Measurements from ENCODE around the gene HOXA7. TPM values are rescaled to one million over a fixed set of nuclear protein-coding genes. Genes with fewer than 3 reads are reported as not detected.
A peak's percentile ranks its signal among the peaks of the same experiment; 100 is the strongest.

HOXA7 gene
- total RNA-seq, 1 donor from 2014 or later: 17.9 TPM

DNA sequence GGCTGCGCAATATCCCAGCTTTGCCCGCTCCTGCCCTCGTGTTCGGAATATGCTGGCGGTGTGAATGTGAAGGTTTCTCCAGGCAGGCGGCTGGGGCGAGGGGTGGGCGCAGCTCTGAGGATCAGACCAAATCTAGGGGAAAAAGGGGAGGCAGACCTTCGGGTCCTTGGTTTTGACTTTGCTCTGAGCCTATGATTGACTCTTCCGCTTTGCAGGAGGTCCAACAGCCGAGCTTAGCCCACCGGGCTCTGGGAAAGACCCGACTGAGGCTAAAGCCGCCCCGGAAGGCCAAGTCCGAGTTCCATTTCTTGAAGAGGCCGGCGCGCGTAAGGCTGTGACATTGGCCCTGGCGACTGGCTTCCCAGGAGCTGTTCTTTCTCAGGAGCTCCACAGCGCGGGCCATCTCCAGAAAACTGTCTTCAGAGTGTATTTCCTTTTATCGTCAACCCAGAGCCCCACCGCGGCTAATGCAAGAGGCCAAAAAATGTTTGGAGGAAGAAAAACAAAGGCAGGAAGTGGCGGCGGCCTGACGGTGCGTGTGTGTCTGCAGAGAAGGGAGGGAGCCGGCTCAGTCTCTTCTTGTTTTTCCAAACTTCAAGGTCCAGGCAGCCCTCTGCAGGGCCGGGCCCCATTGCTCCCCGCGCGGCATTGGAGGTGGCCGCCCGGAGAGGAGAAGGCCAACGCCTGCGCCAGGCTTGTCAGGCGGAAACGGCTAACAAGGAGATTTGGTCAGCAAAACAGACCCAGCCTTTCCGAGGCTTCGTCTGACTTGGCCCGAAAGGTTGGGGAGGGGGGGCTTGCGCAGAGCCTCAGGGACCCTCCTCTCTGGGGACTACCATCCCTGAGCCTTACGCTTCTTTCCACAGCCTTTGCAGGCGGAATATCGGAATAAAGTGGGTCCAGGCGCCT lies 32.2 kb upstream of the HOXA7 start:
- peak overlapping the region; percentile 61 for H3K4me3 Mint-ChIP-seq
- H3K27me3 Mint-ChIP-seq (ENCODE audit: low read depth): peaks cover 97% of the 10 kb centered on the region
- H3K4me1 Mint-ChIP-seq: peaks cover 60% of the 10 kb centered on the region
- TF ChIP-seq, protein P1, sequence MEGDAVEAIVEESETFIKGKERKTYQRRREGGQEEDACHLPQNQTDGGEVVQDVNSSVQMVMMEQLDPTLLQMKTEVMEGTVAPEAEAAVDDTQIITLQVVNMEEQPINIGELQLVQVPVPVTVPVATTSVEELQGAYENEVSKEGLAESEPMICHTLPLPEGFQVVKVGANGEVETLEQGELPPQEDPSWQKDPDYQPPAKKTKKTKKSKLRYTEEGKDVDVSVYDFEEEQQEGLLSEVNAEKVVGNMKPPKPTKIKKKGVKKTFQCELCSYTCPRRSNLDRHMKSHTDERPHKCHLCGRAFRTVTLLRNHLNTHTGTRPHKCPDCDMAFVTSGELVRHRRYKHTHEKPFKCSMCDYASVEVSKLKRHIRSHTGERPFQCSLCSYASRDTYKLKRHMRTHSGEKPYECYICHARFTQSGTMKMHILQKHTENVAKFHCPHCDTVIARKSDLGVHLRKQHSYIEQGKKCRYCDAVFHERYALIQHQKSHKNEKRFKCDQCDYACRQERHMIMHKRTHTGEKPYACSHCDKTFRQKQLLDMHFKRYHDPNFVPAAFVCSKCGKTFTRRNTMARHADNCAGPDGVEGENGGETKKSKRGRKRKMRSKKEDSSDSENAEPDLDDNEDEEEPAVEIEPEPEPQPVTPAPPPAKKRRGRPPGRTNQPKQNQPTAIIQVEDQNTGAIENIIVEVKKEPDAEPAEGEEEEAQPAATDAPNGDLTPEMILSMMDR (IDR thresholded peaks at IDR 0.05; ENCODE audit: unreplicated experiment): no peak
- peak in 1 of 2 experiments; percentile 43 for DNase-seq (ENCODE audit: low spot score in 2 of 2, unreplicated experiment in 2 of 2)
- no peaks in the 10 kb centered on the region for H3K9me3 Mint-ChIP-seq
- no peaks in the 10 kb centered on the region for H3K36me3 Mint-ChIP-seq
- peak overlapping the region; percentile 95 for H3K27ac Mint-ChIP-seq

DNA sequence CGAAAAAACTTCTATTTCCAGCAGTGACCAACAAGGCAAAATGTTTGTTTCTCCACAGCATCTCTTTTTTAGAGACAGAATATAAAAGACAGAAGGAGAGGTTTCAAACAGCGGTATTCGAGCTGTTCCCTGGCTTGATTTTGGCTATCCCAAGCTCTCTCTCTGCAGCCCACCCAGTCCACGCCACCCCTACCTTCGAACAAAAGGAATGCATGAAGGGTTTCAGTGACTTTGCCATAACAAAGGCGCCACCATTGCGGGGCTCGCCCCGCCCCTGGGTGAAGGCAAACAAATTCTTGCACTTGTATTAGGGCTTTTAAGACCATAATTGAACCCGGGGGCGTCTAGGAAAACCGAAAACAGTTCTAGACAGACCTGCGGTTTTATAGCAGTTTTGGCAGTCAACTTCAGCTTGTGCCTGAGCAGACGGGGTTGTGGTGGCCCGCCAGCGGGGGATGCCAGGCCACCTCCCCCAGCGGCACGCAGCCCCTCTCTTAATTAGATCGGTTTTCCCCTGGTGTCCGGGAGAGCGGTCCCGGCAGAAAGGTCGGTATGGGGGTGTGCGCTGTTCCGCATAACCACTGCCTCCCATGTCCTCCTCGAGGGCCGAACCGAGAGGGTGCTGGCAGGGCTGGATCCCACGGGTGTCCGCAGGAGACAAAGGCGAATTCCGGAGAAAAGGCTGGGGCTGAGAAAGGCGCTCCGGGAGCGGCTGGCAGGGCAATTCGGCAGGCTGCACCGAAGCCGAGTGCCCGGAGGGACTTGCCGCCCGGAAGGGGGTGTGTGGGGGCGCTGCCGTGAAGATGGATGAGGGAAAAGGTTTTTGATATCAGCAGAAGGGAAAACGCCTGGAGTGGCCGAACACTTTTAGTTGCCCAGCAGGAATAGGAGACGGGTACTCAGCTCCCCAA lies 31.3 kb upstream of the HOXA7 start:
- peak in 1 of 2 experiments; percentile 41 for DNase-seq (ENCODE audit: low spot score in 2 of 2, unreplicated experiment in 2 of 2)
- TF ChIP-seq, protein P1 (IDR thresholded peaks at IDR 0.05; ENCODE audit: unreplicated experiment): no peak
- Mint-ChIP-seq H3K9me3 (no peaks in the 10 kb centered on the region), H3K4me1 (peaks cover 59% of the 10 kb centered on the region), H3K27ac (peak overlapping the region; percentile 95), H3K36me3 (no peaks in the 10 kb centered on the region), H3K27me3 (ENCODE audit: low read depth) (peaks cover 97% of the 10 kb centered on the region), H3K4me3 (peak overlapping the region; percentile 61)

DNA sequence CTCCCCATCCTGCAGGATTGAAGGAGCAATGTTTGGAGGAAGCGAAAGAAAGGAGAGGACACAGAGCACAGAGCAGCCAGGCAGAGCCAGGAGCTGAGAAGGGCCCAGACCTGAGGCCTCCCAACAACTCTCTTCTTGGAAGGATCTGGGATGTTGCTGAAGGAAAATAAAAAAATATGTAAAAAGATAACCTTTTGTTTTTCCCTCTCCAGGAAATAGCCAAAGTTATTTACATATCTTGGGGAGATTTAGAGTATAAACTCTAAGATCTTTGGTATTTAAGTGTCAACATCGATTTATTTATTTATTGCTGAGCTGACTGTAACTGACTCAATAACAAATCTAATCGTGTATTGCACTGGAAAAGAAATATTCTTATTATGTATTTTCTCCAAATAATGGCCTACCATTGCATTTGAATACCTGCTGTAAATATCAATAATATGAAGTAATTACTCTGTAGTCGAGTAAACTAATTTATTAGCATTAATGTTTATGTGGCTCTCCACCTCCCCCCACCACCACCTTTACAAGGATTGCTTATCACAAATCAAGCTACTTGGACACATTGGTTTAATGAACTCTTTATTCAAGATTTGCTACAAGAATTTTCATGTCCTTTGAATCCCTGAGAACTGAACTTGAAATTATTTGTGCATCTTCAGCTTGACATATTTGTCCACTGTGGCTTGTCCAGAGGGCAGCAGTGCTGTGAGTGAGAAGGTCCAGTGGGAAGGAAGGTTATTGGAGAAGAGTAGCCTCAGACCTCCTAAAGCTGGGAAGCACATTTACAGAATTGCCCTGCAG lies 30.4 kb upstream of the HOXA7 start:
- DNase-seq (ENCODE audit: low spot score in 2 of 2, unreplicated experiment in 2 of 2): no peak
- H3K36me3 Mint-ChIP-seq: no peaks in the 10 kb centered on the region
- H3K27me3 Mint-ChIP-seq (ENCODE audit: low read depth): peaks cover 99% of the 10 kb centered on the region
- TF ChIP-seq, protein P1 (IDR thresholded peaks at IDR 0.05; ENCODE audit: unreplicated experiment): no peak
- no peaks in the 10 kb centered on the region for H3K9me3 Mint-ChIP-seq
- peak overlapping the region; percentile 95 for H3K27ac Mint-ChIP-seq
- peak overlapping the region; percentile 73 for H3K4me3 Mint-ChIP-seq
- H3K4me1 Mint-ChIP-seq: peaks cover 57% of the 10 kb centered on the region

DNA sequence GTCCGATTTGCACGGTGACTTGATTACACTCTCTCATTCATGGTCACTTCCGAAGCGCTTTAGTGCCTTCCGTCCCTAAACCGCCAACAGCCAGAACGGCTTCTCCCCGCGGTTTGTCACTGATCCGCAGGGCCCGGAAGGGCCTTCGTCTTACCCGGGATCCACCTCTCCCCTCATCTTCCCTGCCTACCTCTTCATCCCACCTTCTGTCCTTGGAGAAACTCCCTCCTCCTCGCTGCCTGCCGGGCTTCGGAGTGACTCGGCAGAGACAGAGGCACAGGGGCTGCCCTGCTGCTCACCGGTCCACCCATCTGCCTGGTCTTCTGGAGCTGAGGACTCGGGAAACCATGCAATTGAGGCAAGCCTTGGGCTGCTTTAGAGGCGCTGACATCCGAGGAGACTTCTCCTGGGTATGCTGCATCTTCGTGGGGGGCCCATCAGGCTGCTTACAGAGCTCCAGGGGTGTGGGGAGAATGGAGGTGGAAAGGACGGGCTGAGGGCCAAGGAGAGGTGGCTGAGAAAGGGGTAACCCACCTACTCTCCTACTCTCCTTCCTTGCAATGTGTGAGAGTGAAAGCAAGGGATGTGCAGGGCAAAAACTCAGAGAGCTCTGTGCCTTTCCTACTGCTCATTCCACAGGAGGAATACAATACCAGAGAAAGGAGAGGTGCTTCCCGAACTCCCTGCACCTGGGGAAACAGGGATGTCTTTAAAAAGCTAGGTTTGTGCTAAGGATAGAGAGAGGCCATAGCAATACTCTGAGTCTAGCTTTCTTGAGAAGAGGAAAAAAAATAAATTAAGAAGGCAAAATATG lies 29.6 kb upstream of the HOXA7 start:
- peaks cover 56% of the 10 kb centered on the region for H3K4me1 Mint-ChIP-seq
- DNase-seq (ENCODE audit: low spot score in 2 of 2, unreplicated experiment in 2 of 2): peak in 1 of 2 experiments; percentile 46
- no peaks in the 10 kb centered on the region for H3K36me3 Mint-ChIP-seq
- H3K27me3 Mint-ChIP-seq (ENCODE audit: low read depth): peaks cover 99% of the 10 kb centered on the region
- TF ChIP-seq, protein P1 (IDR thresholded peaks at IDR 0.05; ENCODE audit: unreplicated experiment): no peak
- H3K27ac Mint-ChIP-seq: peak overlapping the region; percentile 93
- H3K9me3 Mint-ChIP-seq: no peaks in the 10 kb centered on the region
- H3K4me3 Mint-ChIP-seq: peak overlapping the region; percentile 73
